Glutamatergic neuron (in vitro differentiated cells): ENCODE data around the gene STUM. TPM values are rescaled to one million over a fixed set of nuclear protein-coding genes. Genes with fewer than 3 reads are reported as not detected.

Source experiments
- DNase-seq: peaks from one replicate; pipeline ENCODE4 v3.0.0; 2022
- H3K27ac Mint-ChIP-seq: one replicate; pipeline ENCODE4 v1.8.0; 2020; ENCODE audit warnings: mild to moderate bottlenecking, mixed read lengths, inconsistent platforms; ENCODE audit not compliant: unreplicated experiment
- H3K27me3 Mint-ChIP-seq: one replicate; pipeline ENCODE4 v1.8.0; 2020; ENCODE audit warnings: mild to moderate bottlenecking, moderate library complexity, mixed read lengths, inconsistent platforms; ENCODE audit not compliant: unreplicated experiment
- H3K36me3 Mint-ChIP-seq: one replicate; pipeline ENCODE4 v1.8.0; 2020; ENCODE audit warnings: mild to moderate bottlenecking, mixed read lengths, inconsistent platforms; ENCODE audit not compliant: unreplicated experiment
- H3K4me1 Mint-ChIP-seq: one replicate; pipeline ENCODE4 v1.8.0; 2020; ENCODE audit warnings: mild to moderate bottlenecking, low read depth, mixed read lengths, inconsistent platforms; ENCODE audit not compliant: unreplicated experiment
- H3K4me3 Mint-ChIP-seq: one replicate; pipeline ENCODE4 v1.8.0; 2020; ENCODE audit warnings: mild to moderate bottlenecking, mixed read lengths, inconsistent platforms; ENCODE audit not compliant: unreplicated experiment
- H3K9me3 Mint-ChIP-seq: one replicate; pipeline ENCODE4 v1.8.0; 2020; ENCODE audit warnings: mild to moderate bottlenecking, moderate library complexity, mixed read lengths, inconsistent platforms; ENCODE audit not compliant: unreplicated experiment
- CTCF ChIP-seq: fragments of 200-600 bp; sonication (generic); IDR thresholded peaks from one replicate; pipeline ENCODE4 v1.5.0; 2021; ENCODE audit not compliant: partially characterized antibody, unreplicated experiment
- total RNA-seq: library from RNA; stranded (reverse); fragmentation: NEBNext Ultra II Directional; extraction: Animal tissue kit (Norgen Biotek cat#: 25700); gene quantifications from one replicate; pipeline ENCODE4 v1.2.1, GENCODE V29; 2021; ENCODE audit not compliant: unreplicated experiment

The STUM gene
- total RNA-seq, 1 donor from 2014 or later: 11.0 TPM

DNA sequence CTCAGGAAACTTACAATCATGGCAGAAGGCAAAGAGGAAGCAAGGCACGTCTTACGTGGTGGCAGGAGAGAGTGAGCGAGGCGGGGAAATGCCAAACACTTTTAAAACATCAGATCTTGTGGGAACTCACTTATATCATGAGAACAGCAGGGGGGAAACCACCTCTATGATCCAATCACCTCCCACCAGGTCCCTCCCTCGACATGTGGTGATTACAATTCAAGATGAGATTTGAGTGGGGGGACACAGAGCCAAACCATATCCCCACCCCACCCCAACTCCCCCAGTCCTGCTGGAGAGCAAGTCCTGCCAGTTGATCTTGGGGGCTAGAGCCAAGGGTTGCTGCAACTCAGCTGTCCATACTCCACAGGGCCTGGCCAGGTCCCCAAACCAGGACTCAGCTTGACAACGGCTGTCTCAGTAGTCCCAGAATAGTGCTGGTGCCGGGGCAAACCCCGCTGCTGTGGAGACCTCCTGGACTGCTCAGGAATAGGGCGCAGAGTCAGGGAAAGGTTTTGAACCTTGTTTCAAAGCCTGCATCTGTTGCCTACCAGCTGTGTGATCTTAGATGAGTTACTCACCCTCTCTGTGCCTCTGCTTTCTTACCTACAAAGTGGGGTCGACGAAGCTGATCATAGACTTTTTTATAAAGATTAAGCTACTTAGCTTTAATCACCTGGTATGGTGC, 79.5 kb downstream of the STUM start:
- Mint-ChIP-seq H3K27me3 (no peaks in the 10 kb centered on the region), H3K36me3 (no peaks in the 10 kb centered on the region), H3K4me1 (peaks cover 16% of the 10 kb centered on the region), H3K4me3 (no peak overlapping the region), H3K9me3 (peaks cover 4% of the 10 kb centered on the region), H3K27ac (no peak overlapping the region)
- no peak for TF ChIP-seq CTCF
- no peak for DNase-seq

DNA sequence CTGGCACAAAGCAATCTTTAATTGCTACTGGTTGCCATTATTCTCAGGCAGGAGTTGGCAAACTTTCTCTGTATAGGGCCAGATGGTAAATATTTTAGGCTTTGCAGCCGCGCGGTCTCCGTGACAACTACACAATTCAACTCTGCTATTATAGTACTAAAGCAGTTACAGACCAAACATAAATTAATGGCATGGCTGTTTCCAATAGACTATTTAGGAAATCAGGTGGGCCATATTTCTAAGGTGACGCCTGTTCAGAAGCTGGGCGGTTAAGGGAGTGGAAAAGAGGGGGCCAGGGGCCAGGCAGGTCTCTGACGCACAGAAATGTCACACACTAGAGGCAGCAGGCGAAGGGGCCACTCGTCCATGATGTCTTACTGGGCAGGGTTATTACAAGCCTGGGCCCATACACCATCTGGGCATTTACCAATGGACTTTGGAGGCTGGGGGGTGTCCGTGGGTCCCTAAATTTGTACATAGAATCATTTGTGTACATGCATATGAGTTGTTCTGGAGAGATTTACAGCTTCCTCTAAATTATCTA, 80.1 kb downstream of the STUM start:
- no peaks in the 10 kb centered on the region for H3K36me3 Mint-ChIP-seq
- H3K9me3 Mint-ChIP-seq: peaks cover 7% of the 10 kb centered on the region
- H3K4me3 Mint-ChIP-seq: no peak overlapping the region
- no peaks in the 10 kb centered on the region for H3K27me3 Mint-ChIP-seq
- peaks cover 18% of the 10 kb centered on the region for H3K4me1 Mint-ChIP-seq
- no peak for DNase-seq
- no peak for TF ChIP-seq CTCF
- no peak overlapping the region for H3K27ac Mint-ChIP-seq

GRCh38 chr1:226629210-226629895, 80.8 kb downstream of the STUM start:
- peaks cover 18% of the 10 kb centered on the region for H3K4me1 Mint-ChIP-seq
- no peak for DNase-seq
- H3K27ac Mint-ChIP-seq: no peak overlapping the region
- no peaks in the 10 kb centered on the region for H3K36me3 Mint-ChIP-seq
- H3K4me3 Mint-ChIP-seq: no peak overlapping the region
- no peaks in the 10 kb centered on the region for H3K27me3 Mint-ChIP-seq
- peaks cover 7% of the 10 kb centered on the region for H3K9me3 Mint-ChIP-seq
- no peak for TF ChIP-seq CTCF

- no peak overlapping the region for H3K27ac Mint-ChIP-seq
- no peak overlapping the region for H3K4me3 Mint-ChIP-seq
- TF ChIP-seq CTCF: no peak
- H3K9me3 Mint-ChIP-seq: peaks cover 7% of the 10 kb centered on the region
- H3K4me1 Mint-ChIP-seq: peaks cover 18% of the 10 kb centered on the region
- H3K36me3 Mint-ChIP-seq: no peaks in the 10 kb centered on the region
- no peaks in the 10 kb centered on the region for H3K27me3 Mint-ChIP-seq
- no peak for DNase-seq
Measured at GRCh38 chr1:226629896-226630550, 81.5 kb downstream of the STUM start.
